HG03439 (cell line): ENCODE data around the gene ADAM12.
"Not testable (repeated sequence)": the region's sequence is repeated elsewhere in the genome, so short reads cannot be mapped to it uniquely, and the experiment has no call there.

Experiments used
- ATAC-seq: cut with Tn5 transposase; IDR thresholded peaks from one replicate; pipeline ENCODE4 v1.9.1; 2021; ENCODE audit warnings: mild to moderate bottlenecking, moderate library complexity; ENCODE audit not compliant: unreplicated experiment

ADAM12 gene

GRCh38 chr10:125999694-126000093 lies 388.6 kb downstream of the ADAM12 start:
- ATAC-seq: no peak

DNA sequence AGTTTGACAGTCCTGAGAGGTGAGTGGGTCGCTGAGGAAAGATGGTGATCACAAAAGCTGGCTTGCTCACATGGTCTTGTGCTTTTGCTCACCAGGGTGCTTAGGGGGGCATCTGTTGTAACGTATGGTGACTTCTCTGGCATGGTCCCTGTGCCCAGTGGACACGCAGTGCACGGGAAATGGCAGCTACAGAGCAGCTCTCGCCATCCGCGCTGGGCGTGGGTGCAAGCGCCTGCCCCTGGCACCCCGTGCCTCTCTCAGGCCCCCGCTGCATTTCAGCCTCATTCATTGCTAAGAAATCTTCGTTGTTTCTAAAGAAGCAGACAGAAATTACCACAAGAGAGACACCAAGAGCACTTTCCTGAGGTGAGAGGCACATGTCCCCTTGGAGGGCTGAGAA lies 390.7 kb downstream of the ADAM12 start:
- ATAC-seq: no peak

GRCh38 chr10:125995726-125996304 lies 392.5 kb downstream of the ADAM12 start:
- ATAC-seq: no peak

DNA sequence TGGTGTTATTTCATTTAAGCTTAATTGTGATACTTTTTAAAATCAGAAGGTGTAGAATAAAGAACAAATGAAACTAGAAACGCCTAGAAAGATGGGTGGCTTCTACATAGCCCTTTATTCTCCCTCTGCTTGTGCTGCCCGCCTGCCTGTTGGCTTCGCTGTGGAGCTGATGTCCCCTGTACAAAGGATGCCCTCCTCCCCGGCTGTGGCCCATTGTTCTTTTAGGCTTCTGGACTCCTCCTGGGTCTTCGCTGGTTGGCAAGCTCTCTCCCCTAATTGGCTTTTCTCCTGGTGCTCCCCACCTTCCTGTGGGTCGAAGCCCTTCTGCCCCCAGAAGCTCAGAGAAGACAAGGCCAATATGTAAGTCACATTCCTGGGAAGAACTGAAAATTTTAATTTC lies 393.7 kb downstream of the ADAM12 start:
- ATAC-seq: no peak

- no peak for ATAC-seq
Measured at GRCh38 chr10:125992254-125992653, 396.0 kb downstream of the ADAM12 start.

DNA sequence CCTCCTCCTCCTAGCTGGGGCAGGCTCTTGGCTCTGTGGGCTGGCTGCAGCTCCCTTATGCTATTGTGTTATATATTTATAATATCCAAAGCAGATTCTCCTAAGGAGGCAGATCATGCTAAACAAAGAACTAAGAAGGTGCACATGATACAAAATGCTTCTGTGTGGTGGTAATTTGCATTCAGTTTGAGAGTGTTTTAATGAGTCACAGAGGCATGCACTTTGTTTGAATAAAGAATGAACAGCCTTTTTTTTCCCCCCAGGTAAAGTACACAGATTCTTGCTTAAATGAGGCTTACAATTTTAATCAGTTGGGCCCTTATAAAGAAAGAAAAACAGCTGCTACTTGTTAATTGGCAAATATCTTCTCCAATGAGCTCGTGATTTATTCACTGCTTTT lies 396.9 kb downstream of the ADAM12 start:
- ATAC-seq: no peak

DNA sequence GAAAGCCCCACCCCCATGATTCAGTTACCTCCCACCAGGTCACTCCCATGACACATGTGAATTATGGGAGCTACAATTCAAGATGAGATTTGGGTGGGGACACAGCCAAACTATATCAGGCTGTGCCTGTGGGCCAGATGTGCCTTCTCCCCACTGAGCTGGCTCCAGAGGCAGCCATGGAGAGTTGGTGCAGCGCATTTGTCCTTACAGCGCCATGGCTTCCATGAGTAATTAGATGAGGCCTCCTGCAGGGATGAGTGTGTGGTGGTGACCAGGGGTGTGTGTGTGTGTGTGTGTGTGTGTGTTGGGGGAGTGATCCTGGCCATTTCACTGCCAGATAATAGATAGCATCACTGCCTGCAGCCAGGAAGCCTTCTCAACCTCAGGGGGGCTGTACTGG lies 397.3 kb downstream of the ADAM12 start:
- no peak for ATAC-seq

GRCh38 chr10:125989791-125990190 lies 398.5 kb downstream of the ADAM12 start:
- ATAC-seq: no peak

GRCh38 chr10:125985557-125986240 lies 402.6 kb downstream of the ADAM12 start:
- no peak for ATAC-seq

DNA sequence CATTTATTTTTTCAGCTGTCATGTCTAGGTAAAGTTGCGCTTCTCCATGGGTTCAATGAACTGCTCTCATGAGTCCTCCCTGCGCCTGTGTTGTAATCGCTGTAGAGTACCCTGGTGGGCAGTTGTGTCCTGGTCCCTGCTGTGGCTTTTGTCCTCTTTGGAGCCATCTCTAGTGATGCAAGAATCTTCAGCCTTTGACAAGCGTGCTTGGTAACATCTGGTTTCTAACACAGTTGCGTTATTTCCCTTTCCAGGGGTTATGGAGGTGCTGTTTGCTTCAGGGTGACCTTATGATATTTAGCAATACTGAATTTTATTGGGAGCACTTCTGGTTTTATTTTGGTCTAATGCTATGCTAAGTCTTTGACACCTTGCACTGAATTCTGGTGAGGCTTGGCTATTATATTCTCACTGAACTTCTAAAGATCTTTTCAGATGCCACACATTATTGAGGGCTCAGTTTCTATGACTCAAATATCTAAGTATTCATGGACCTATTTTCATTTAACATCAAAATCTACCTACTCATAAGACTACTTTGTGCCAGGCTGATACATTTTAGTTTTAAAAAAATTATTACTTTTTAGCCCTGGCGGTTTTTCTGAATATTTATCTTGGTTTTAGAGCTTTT lies 403.3 kb downstream of the ADAM12 start:
- no peak for ATAC-seq

- no peak for ATAC-seq
Measured at GRCh38 chr10:125984346-125984745, 403.9 kb downstream of the ADAM12 start.

GRCh38 chr10:125983656-125984055 lies 404.6 kb downstream of the ADAM12 start:
- ATAC-seq: no peak

- ATAC-seq: no peak
Measured at GRCh38 chr10:125983161-125983560, 405.1 kb downstream of the ADAM12 start.

- ATAC-seq: peak; percentile 75
Measured at GRCh38 chr10:125982260-125982948, 405.9 kb downstream of the ADAM12 start.

DNA sequence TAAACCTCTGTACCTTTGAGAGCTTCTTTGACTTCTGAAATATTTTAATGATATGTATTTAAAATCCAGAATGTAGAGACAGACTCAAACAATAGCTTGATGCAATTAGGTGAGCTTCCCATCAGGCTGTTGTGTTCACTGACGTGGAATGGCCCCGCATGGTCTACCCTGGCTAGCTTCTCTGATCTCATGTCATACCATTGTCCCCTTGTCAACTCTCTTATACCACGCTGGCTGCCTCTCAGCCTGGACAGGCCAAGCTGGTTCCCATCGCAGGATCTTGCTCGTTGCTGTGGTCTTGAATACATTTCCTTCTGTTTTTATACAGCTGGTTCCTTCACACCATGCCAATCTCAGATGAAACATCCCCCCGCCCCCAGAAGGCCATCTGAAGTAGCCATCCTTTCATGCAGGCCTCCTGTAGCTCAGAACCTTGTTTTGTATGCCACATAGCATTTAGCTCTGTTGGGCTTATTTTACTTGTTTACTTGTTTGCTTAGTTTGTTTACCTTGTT lies 407.7 kb downstream of the ADAM12 start:
- ATAC-seq: no peak

GRCh38 chr10:125979976-125980375 lies 408.3 kb downstream of the ADAM12 start:
- no peak for ATAC-seq

GRCh38 chr10:125976960-125977605 lies 411.2 kb downstream of the ADAM12 start:
- ATAC-seq: no peak

GRCh38 chr10:125970077-125970630 lies 418.1 kb downstream of the ADAM12 start:
- not testable (repeated sequence) for ATAC-seq

DNA sequence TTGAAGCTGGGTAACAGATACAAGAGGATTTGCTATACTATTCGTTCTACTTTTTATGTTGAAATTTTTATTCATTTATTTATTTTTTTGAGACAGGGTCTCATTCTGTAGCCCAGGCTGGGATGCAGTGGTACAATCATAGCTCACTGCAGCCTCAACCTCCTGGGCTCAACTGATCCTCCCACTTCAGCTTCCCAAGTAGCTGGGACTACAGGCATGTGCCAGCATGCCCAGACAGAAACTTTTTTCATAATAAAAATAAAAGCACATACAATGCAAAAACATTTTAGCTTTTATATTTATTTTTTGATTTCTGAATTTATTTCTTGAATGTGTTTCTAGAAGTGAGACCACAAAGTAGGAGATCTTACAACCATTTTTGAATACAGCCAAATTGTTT lies 420.7 kb downstream of the ADAM12 start:
- ATAC-seq: no peak

DNA sequence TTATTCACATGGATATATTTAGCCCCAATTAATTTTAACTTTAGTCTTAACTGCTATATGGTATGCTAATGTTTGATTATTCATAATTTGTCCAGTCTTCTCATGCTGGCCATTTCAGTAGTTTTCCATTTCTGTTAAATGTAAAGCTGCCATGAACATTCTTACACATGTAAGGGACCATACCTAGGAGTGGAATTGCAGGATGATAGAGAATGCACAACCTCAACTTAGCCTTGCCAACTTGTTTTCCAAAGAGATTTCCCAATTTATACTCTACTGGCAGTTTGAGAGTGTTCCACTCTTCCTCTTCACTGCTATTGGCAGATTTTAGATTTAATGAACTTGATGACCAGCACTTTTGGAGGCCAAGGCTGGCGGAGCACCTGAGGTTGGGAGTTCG lies 423.7 kb downstream of the ADAM12 start:
- no peak for ATAC-seq
